GM18867 (cell line): ENCODE data around the gene COL6A3.

Experiments
- ATAC-seq: cut with Tn5 transposase; IDR thresholded peaks from one replicate; pipeline ENCODE4 v1.9.1; 2021; ENCODE audit warnings: mild to moderate bottlenecking, moderate library complexity; ENCODE audit not compliant: unreplicated experiment

COL6A3 gene, protein sequence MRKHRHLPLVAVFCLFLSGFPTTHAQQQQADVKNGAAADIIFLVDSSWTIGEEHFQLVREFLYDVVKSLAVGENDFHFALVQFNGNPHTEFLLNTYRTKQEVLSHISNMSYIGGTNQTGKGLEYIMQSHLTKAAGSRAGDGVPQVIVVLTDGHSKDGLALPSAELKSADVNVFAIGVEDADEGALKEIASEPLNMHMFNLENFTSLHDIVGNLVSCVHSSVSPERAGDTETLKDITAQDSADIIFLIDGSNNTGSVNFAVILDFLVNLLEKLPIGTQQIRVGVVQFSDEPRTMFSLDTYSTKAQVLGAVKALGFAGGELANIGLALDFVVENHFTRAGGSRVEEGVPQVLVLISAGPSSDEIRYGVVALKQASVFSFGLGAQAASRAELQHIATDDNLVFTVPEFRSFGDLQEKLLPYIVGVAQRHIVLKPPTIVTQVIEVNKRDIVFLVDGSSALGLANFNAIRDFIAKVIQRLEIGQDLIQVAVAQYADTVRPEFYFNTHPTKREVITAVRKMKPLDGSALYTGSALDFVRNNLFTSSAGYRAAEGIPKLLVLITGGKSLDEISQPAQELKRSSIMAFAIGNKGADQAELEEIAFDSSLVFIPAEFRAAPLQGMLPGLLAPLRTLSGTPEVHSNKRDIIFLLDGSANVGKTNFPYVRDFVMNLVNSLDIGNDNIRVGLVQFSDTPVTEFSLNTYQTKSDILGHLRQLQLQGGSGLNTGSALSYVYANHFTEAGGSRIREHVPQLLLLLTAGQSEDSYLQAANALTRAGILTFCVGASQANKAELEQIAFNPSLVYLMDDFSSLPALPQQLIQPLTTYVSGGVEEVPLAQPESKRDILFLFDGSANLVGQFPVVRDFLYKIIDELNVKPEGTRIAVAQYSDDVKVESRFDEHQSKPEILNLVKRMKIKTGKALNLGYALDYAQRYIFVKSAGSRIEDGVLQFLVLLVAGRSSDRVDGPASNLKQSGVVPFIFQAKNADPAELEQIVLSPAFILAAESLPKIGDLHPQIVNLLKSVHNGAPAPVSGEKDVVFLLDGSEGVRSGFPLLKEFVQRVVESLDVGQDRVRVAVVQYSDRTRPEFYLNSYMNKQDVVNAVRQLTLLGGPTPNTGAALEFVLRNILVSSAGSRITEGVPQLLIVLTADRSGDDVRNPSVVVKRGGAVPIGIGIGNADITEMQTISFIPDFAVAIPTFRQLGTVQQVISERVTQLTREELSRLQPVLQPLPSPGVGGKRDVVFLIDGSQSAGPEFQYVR (N-terminal part only)

DNA sequence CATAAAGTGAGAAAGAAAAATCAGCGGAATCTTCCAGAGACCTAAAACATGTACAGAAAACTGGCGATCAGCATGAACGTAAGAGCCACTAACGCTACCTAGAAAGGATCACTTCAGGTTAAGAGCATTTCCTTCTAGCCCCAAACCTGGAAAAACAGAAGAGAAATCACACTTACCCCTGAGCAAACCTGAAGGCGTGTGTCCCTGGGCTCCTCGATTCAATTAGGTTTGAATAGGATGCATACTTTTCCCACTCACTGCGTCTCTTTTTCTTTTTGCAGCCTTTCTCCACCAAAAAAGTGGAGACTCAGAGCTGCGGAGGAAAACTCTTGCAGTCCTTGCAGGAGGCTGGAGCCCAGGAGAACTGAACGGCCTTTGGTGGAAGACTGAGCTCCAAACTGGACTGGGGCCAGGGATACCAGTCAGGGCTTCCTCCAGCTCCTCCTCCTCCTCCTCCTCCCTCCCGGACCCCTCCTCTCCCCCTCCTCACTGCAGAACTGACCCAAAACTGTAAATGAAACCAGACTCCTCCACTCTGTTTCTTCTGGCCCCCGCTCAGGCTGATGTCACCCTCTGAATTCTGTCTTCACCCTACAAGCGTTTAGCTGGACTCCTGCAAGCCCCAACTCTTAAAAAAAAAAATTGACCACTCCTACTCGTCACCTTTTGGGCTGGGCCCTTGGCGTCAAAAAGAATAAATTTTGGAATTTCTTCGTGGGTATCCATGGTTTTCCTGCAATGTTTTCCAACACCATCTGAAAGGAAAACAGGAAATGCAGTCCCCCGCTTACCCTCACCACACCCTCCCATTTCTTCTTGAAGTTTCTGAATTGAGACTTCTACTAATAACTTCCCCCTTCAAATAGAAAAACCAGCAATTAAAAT is at the start of gene COL6A3:
Gene COL6A3 (minus strand): TSS at position 388 of the 885 bp plus-strand sequence. CDS start 17,347 bp downstream, outside the sequence.
- ATAC-seq = no peak

DNA sequence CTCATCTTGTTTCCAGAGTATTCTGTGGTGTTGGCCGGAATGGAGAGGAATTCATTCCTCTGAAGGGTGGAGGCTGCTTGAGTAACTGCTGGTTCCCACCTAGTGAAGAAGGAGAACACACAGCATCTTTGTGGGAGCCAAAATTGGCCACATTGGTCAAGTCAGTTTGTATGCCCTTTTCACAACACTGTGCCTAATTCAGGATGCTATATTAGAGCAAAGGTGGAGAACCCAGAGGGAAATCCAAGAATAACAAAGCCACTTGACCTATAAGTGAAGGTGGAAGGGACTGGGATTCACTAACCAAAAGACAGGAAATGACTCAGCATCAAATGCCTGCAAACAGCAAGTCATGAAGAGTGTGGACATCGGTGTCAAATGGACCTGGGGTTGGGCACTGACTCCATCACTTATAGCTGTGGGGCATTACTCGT is 45.8 kb upstream of the COL6A3 start:
- no peak for ATAC-seq

DNA sequence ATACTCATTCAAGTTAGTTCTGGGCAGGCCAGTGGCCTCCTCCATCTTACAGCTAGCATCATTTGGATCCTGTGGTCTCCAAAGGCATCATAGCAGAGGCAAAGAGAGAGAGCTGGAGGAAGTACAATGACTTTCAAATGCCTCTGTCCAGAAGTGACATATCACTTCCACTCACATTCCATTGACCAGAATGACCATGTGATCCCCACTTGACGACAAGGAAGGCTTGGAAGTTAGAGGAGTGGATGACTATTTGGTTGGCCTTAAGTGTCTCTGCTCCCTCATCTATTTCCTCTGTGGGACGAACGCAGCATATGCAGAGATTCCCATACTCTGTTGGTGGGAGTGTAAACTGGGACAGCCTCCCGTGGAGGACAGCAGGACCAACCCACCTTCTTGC is 45.3 kb upstream of the COL6A3 start:
- ATAC-seq = no peak

DNA sequence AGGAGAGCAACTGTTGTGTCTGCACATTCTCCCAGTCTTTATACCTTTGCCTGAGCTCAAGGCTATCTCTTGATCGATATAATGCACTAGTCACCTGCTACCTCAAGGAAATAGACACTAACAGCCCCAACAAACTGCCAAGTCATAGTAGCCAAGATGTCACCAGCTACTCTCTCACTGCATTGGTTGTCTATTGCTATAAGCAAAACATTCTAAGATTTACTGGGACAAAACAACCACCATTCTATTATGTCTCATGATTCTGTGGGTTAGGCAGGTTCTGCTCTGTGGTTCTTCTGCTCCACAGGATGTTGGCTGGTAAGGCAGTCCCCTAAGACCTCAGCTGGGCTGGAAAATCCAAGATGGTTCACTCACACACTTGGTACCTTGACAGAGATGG is 44.6 kb upstream of the COL6A3 start:
- no peak for ATAC-seq

DNA sequence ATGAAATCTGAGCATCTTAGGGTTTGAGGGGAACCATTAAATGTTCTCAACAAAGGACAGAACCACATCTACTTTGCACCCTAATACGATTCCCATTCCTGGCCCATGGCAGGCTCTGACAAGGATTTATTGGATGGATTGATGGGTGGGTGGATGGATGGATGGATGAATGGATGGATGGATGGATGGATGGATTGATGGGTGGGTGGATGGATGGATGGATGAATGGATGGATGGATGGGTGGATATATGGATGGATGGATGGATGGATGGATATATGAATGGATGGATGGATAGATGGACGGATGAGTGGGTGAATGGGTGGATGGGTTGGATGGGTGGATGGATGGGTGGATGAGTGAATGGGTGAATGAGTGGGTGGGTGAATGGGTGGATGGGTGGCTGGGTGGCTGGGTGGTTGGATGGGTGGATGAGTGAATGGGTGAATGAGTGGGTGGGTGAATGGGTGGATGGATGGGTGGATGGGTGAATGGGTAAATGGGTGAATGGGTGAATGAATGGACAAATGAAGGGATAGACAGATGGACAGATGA is 43.5 kb upstream of the COL6A3 start:
- ATAC-seq = no peak

DNA sequence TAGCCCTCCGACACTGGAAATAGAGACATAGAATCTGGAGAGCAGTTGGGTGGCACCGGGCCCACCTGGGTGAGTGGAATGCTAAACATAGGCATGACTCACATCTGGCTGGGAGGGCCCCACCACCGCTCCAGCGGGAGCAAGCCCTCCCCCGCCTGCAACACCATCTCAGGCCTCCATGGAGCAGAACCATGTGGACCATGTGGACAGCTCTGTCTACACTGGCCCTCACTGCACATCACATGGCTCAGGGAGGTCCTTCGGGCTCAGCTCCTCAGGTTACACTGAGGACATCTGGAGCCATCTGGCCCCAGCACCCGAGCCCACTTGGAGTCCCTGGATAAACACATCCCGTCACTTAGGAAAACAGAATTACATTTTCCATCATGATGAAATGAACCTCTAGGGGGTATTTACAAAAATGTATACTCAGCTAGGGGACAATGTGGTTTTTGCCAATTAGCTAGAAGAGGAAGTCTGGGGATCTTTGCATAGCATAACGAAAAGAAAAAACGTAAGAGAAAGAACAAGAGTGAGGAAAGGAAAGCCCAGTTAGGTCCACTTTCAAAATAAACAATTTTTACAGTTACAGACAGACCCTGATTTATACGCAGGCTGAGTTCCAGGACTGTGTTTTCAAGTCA is 42.4 kb upstream of the COL6A3 start:
- no peak for ATAC-seq

DNA sequence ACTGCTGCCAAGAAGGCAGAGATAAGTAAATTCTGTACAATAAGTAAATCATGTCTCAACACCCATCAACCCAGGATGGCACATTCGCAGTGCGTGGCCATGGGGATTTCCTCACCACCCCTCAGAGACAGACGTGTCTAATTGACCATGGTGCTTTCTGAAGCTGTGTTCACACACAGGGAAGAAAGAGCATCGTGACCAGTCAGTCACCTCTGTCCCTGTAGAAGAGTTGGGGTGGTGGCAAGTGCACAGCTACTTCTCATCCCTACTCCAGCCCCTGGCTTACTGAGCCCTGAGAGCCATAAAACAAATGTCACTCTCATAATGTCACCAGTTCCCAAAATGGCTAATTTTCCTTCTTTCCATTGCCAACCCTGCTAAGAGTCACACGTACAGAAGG is 41.8 kb upstream of the COL6A3 start:
- ATAC-seq = no peak

DNA sequence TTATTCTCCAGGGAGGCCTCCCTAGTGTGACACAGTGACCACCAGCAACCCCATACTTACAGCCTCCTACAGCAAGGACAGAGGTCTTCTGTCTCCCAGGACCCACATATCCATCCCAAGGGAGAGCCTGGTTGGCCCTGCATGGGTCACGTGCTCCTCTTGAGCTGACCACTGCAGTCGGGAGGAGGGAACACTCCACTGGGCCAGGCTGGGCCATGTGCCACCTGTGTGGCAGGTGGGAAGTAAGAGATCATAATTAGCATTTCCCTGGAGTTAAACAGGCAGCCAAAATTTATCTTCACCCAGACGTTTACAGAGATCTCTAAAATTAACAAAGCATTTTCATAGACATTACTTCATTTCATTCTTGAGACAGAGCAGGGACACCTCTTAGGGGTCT is 39.7 kb upstream of the COL6A3 start:
- no peak for ATAC-seq

DNA sequence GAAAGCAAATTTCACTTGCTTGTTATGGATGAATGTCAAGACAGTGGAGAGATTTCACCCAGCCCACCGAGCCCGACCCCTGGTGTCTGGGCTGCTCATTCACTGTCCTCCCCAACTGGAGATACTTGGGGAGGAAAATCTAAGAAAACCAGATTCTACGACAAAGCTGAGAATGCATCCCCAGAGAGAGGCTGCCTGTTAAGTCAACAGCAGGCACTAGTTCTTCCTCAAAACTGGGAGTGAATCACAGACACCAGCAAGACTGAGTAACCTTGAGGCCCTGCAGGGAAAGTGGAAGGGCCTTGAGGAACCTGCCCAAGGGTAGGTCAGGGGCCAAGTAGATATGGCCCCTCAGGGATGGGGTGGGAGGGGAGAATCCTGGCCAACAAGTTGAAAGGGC is 38.9 kb upstream of the COL6A3 start:
- ATAC-seq = no peak

DNA sequence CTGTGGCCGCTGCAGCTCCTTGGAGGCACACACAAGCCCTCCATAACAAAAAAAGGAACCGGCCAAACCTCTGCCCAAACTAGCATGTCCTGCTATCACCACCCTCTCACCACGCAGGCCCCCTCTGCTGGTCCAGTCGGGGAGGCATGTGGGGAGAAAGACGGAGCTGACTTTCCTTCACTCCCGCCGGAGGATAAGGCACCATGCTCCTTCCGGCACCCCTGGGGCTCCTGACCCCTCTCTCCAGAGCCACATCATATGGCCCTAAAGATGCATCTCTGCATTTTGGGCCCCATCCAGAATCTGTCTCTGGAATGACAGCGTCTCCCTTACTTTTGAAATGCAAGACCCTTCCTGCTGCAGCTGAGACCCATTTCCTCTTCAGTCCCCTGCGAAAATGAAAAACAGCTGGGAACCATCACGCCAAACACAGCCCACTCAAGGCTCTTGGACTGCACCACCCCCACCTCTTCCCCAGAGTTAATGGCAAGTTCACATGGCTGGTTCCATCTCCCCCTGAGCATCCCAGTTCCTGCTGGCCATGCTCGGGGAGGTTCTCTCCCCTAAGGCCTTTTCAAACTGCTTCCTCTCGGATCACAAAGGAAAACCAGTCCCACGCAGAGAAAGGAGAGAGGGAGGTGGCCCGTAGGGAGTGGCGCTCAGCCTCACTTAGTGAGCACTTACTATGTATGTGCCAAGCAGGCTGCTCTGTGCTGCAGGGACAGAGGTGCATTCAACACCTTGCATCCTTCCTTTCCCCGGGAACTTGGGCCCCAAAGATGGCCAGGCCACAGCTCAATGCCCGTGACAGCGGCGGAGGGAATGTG is 37.9 kb upstream of the COL6A3 start:
- ATAC-seq = no peak

DNA sequence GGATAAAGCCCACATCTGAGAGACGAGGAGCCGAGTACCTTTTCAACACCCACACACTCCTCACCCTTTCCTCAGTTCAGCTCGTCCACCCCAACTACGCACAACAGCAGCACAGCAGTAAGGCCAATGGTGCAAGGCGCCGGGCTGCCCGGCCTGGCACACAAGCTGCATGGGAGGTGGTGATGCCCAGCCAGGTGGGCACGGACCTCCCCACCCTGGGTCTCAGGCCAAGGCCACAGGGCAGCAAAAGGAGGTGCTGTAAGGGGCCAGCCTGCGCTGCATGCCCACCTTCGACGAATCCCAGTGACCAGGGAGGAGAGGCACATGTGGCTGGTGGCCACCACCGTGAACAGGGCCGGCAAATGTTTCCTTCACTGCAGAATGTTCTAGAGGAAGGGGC is 36.6 kb upstream of the COL6A3 start:
- ATAC-seq = no peak

DNA sequence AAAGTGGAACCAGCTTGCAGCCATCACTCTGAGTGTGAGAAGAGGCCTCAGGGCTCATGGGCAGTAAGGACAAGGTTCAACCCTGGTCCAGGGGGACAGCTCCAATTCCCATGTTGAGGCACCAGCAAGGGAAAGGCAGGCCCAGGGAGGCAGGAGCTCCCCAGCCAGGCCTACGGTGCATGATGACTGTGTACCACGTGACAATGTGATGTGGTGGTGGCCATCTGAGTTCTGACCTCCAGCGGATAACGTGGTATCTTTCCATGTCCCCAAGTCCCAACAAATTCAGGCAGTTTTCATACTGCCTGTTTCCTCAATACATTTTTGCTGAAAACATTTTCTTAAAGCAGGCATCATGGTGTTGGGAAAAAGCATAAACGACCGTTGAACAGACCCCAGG is 36.1 kb upstream of the COL6A3 start:
- ATAC-seq = no peak

DNA sequence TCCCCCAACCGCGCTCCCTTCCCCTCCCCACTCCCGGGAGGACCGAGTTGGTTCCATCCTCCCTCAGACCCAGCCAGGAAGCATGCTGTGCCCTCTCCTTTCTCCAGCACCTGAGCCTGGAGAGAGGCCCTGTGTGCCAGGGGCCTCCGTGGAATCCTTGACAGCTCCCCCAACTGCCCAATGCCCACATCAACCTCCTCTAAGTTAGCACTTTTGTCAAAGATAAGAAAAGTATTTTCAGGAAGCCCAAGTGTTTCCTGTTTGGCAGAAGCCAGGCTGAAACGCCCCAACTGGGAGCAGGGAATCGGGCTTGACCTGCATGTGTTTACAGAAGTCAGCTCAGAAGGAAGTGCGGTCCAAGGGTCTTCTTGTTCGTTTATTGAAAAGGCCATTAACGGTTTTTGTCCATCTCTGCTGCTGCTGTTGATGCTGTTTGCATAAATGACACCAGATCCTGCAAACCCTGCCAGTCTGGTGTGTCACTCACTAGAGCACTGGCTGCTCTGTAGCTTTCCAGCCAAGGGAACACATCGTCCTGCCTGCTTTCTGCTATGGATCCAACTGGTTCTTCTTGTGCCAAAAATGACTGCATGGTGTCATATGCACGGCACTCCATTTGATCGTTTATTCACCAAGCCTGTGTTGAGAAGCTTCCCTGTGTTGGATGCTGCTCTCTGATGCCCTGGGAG is 35.4 kb upstream of the COL6A3 start:
- ATAC-seq = no peak

DNA sequence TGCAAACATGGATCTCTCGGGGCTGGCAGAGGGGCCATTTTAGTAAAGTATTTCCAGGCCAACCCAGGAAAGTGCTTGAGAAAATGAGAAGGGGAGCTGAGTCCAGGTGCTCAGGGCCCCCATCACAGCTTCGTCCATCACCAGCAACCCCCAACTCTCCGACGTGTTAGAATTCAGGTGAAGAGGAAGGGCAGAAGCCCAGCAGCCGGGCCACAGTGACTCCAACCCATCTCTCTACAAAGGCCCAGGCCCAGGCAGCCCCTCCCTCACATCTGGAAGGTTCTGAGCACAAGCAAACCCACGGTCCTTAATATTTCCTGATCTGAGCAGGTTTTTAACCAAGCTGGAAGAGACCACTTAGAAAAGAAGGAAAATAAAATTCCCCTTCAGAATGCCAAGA is 34.7 kb upstream of the COL6A3 start:
- ATAC-seq = no peak

DNA sequence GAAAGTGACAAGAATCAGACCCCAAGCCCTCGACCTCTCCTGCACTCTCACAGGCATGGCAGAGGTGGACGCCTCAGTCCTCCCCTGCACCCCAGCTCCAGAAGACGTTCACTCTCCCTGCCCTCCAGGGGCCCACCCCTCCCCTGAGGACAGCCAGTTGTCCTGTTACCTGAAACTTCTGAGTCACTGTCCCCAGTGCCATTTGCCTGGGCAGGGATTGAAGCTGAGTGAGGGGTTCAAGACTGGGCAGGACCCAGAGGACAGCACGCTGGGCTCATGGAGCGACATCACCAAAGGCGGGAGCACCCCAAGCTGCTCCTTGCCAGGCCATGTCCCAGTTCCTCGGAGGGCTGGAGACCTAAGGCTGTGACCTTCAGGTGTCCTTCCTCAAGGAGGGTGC is 34.2 kb upstream of the COL6A3 start:
- ATAC-seq = no peak

DNA sequence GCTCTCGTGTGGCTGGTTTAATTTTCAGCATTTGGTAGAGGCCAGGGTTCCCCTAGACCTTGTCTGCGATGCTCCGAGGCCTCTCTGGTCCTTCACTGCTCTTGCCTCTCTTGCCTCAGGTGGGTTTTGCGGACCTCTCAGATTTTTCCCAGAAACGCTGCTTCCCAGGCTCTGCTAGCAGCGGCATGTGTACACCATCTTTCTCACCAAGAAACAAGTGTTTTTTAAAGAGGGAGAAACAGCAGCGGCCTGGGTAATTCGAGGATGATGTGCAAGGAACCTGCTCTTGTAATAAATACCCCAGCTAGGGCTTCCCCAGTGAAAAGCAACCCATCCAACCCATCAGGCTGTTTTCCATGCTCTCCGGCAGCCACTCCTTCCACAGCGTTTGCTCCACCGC is 33.5 kb upstream of the COL6A3 start:
- no peak for ATAC-seq

DNA sequence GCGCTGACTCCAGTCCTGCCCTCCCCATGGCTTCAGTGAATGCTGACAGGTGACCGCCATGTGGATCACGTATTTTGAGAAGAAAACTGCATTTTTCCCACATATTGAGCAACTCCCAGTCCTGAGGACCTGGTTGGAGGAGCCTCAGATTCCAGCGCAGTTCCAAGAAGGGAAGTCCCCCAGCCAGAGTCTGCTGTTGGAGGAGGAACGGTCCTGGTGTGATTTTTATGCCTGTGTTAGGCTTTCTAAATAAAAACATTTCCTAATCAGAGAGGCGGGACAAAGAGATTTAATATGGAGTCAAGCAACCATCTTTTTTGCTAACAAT is 32.3 kb upstream of the COL6A3 start:
- no peak for ATAC-seq
